HepG2 (cell line): ENCODE results near the gene RORC. TPM values are rescaled to one million over a fixed set of nuclear protein-coding genes. Genes with fewer than 3 reads are reported as not detected.

Source experiments
- AHR ChIP-seq: IDR thresholded peaks from 2 replicates; pipeline ENCODE4 v1.6.1; 2018; ENCODE audit warnings: missing genetic modification reagents, missing compliant biosample characterization
- CERS6 ChIP-seq: sonication (generic); formaldehyde crosslinking; IDR thresholded peaks from 2 replicates; pipeline ENCODE4 v1.5.0; 2020; ENCODE audit warnings: missing genetic modification reagents
- HBP1 ChIP-seq: IDR thresholded peaks from 2 replicates; pipeline ENCODE4 v1.6.1; 2016; ENCODE audit warnings: low read depth, control low read depth
- HINFP ChIP-seq: sonication (generic); formaldehyde crosslinking; IDR thresholded peaks from 2 replicates; pipeline ENCODE4 v1.4.0; 2020; ENCODE audit warnings: low read depth, mild to moderate bottlenecking, missing genetic modification reagents
- HOXA7 ChIP-seq: sonication (generic); formaldehyde crosslinking; IDR thresholded peaks from 2 replicates; pipeline ENCODE4 v1.8.1; 2022; ENCODE audit warnings: mild to moderate bottlenecking, missing genetic modification reagents, moderate library complexity
- KLF9 ChIP-seq: IDR thresholded peaks from 2 replicates; pipeline ENCODE4 v1.6.1; 2016; ENCODE audit warnings: low read depth
- NFYB ChIP-seq: sonication (generic); formaldehyde crosslinking; IDR thresholded peaks from 2 replicates; pipeline ENCODE4 v1.4.0; 2020; ENCODE audit warnings: missing genetic modification reagents
- PRDM4 ChIP-seq: sonication (generic); formaldehyde crosslinking; IDR thresholded peaks from 2 replicates; pipeline ENCODE4 v1.9.0; 2021; ENCODE audit warnings: missing genetic modification reagents, borderline replicate concordance
- TP53 ChIP-seq: sonication (generic); formaldehyde crosslinking; conservative IDR thresholded peaks from 2 replicates; pipeline ENCODE4 v1.4.0; 2020; ENCODE audit warnings: missing genetic modification reagents
- ZFX ChIP-seq: sonication (generic); formaldehyde crosslinking; IDR thresholded peaks from 2 replicates; pipeline ENCODE4 v1.4.0; 2020; ENCODE audit warnings: mild to moderate bottlenecking, low read depth, missing genetic modification reagents, moderate library complexity
- ZNF407 ChIP-seq: sonication (generic); formaldehyde crosslinking; IDR thresholded peaks from one replicate; pipeline ENCODE4 v1.5.1; 2020; ENCODE audit warnings: mild to moderate bottlenecking, missing genetic modification reagents; ENCODE audit errors: not compliant biosample characterization
- ZNF788 ChIP-seq: sonication (generic); formaldehyde crosslinking; IDR thresholded peaks from 2 replicates; pipeline ENCODE4 v1.5.0; 2020; ENCODE audit warnings: mild to moderate bottlenecking, missing genetic modification reagents, borderline replicate concordance
- polyA plus RNA-seq, 8 experiments: library from polyadenylated mRNA; depleted of rRNA in 3 of 8; stranded (reverse) in 7 of 8; unstranded in 1 of 8; fragments of >200 nt; fragmentation: Illumina TruSeq in 4 of 8; extraction: Trizol in 4 of 8; gene quantifications; 2 replicates each; pipeline versions ENCODE4 v1.2.1 to v1.2.3, GENCODE V29; 2011 to 2016; ENCODE audit warnings: low read depth in 4 of 8, missing spikeins in 1 of 8, mixed read lengths in 1 of 8; ENCODE audit not compliant: insufficient read depth in 1 of 8
- total RNA-seq, 5 experiments: library from RNA; depleted of rRNA; stranded (reverse); fragments of >200 nt; fragmentation: Illumina TruSeq; extraction: Trizol; gene quantifications; 2 replicates each; pipeline ENCODE4 v1.2.3, GENCODE V29; 2016; ENCODE audit warnings: low read depth in 1 of 5

RORC gene
- total and polyA plus RNA-seq, 2 of the 13 experiments (the other 11 are each of a cell fraction or from before 2014, with no cell fraction given), result 2.5 to 6.5 TPM

- TF ChIP-seq TP53, result peak; percentile 56
- TF ChIP-seq HINFP, result peak; percentile 63
- peak; percentile 91 for TF ChIP-seq ZFX
- TF ChIP-seq AHR (CRISPR knock-in tag), result no peak
- no peak for TF ChIP-seq PRDM4 (CRISPR knock-in tag)
- TF ChIP-seq ZNF407 (CRISPR knock-in tag), result peak; percentile 61
- TF ChIP-seq ZNF788 (CRISPR knock-in tag), result peak; percentile 63; the same call in 1 of the 2 replicates
- peak; percentile 67; the same call in 1 of the 2 replicates for TF ChIP-seq HBP1
- TF ChIP-seq NFYB (CRISPR knock-in tag), result no peak
- no peak for TF ChIP-seq HOXA7 (CRISPR knock-in tag)
- TF ChIP-seq CERS6 (CRISPR knock-in tag), result no peak
- no peak for TF ChIP-seq KLF9 (CRISPR knock-in tag)
Measured at GRCh38 chr1:151762941-151763921, 68.4 kb downstream of the RORC start, which contains the start of gene MRPL9 (continued).
